HCT116 (cell line): ENCODE measurements around the gene YY1. TPM values are rescaled to one million over a fixed set of nuclear protein-coding genes. Genes with fewer than 3 reads are reported as not detected.

Experiments used
- ATAC-seq: fragments of 200-7000 bp; cut with Tn5 transposase; 2 replicates; pipeline ENCODE4 v1.9.1; 2020; ENCODE audit warnings: mild to moderate bottlenecking, moderate library complexity
- BruUV-seq: library from RNA; stranded (reverse); fragments of 400-500 nt; replicated peaks from 2 replicates; lab custom pipeline; 2021; lab: Mats Ljungman, UMichigan
- CTCF ChIA-PET: fragments of 300-600 bp; sonication (Branson Sonifier 250); formaldehyde crosslinking; loops from one replicate; lab custom pipeline; 2021; ENCODE audit warnings: antibody characterized with exemption; lab: Charles Lee
- POLR2A ChIA-PET: fragments of 300-600, 350-600 bp; sonication (Branson Sonifier 250); formaldehyde crosslinking; loops from one replicate; lab custom pipeline; 2021; ENCODE audit warnings: antibody characterized with exemption; lab: Charles Lee
- RAD21 ChIA-PET, 2 experiments: fragments of 300-600 bp; sonication (Branson Sonifier 250); formaldehyde crosslinking; loops; one replicate each; lab custom pipeline; 2023; ENCODE audit warnings: low total read pairs in 2 of 2; ENCODE audit not compliant: uncharacterized antibody in 2 of 2, unreplicated experiment in 2 of 2, low non-redundant PET in 1 of 2; lab: Charles Lee
- DNase-seq: peaks from one replicate; pipeline ENCODE4 v3.0.0-alpha.2; 2010; ENCODE audit warnings: low read depth, low spot score
- H2AFZ ChIP-seq: fragments of 200-600 bp; shearing (Covaris generic), sonication (generic); 2 replicates; pipeline ENCODE4 v1.6.1; 2017; ENCODE audit warnings: low read depth, mixed run types, mixed read lengths, antibody characterized with exemption, low read length; ENCODE audit not compliant: poor library complexity, severe bottlenecking
- H3K27ac ChIP-seq: 2 replicates; pipeline ENCODE4 v1.5.1; 2012; ENCODE audit warnings: low read depth, low read length
- H3K27me3 ChIP-seq: fragments of 200-600 bp; sonication (generic); 2 replicates; pipeline ENCODE4 v1.6.1; 2016; ENCODE audit warnings: mixed run types, low read length, mixed read lengths; ENCODE audit not compliant: insufficient read depth
- H3K36me3 ChIP-seq, 2 experiments: fragments of 200-500 bp in 1 of 2; fragments of 200-600 bp in 1 of 2; sonication (Bioruptor generic) in 1 of 2; sonication (generic) in 1 of 2; 2 replicates each; pipeline versions ENCODE4 v1.5.1 to v1.6.1; 2014 to 2016; ENCODE audit warnings: low read length in 2 of 2, inconsistent platforms in 1 of 2, mixed read lengths in 1 of 2, mixed run types in 1 of 2; ENCODE audit not compliant: insufficient read depth in 2 of 2, control insufficient read depth in 1 of 2
- H3K4me1 ChIP-seq, 2 experiments: fragments of 200-600 bp in 1 of 2; sonication (generic) in 1 of 2; 2 replicates each; pipeline versions ENCODE4 v1.5.1 to v1.6.1; 2012 to 2017; ENCODE audit warnings: low read length in 2 of 2, inconsistent platforms in 1 of 2, mild to moderate bottlenecking in 1 of 2, mixed read lengths in 1 of 2, mixed run types in 1 of 2, moderate library complexity in 1 of 2; ENCODE audit not compliant: insufficient read depth in 2 of 2, control insufficient read depth in 1 of 2
- H3K4me2 ChIP-seq: fragments of 200-600 bp; sonication (generic); 2 replicates; pipeline ENCODE4 v1.6.1; 2017; ENCODE audit warnings: mixed run types, low read length, mixed read lengths
- H3K4me3 ChIP-seq, 2 experiments: fragments of 200-600 bp in 1 of 2; sonication (generic) in 1 of 2; replicated peaks in 1 of 2; 2 replicates each; pipeline ENCODE4 v1.5.1; 2011 to 2016; ENCODE audit warnings: low read length in 2 of 2, control low read depth in 1 of 2, low read depth in 1 of 2, mild to moderate bottlenecking in 1 of 2, mixed read lengths in 1 of 2, mixed run types in 1 of 2
- H3K79me2 ChIP-seq: fragments of 200-600 bp; sonication (generic); 2 replicates; pipeline ENCODE4 v1.6.1; 2017; ENCODE audit warnings: mild to moderate bottlenecking, mixed run types, low read length, moderate library complexity, mixed read lengths; ENCODE audit not compliant: insufficient read depth
- H3K9ac ChIP-seq: fragments of 200-600 bp; sonication (generic); 2 replicates; pipeline ENCODE4 v1.6.1; 2016; ENCODE audit warnings: low read length, mixed read lengths
- H3K9me2 ChIP-seq: fragments of 200-600 bp; sonication (generic), shearing (Covaris generic); 2 replicates; pipeline ENCODE4 v1.6.1; 2017; ENCODE audit warnings: mixed run types, mild to moderate bottlenecking, moderate library complexity; ENCODE audit not compliant: insufficient read depth
- H3K9me3 ChIP-seq, 2 experiments: fragments of 200-500 bp in 1 of 2; fragments of 200-600 bp in 1 of 2; sonication (Bioruptor generic) in 1 of 2; sonication (generic) in 1 of 2; 2 replicates each; pipeline ENCODE4 v1.6.1; 2014 to 2017; ENCODE audit warnings: low read length in 2 of 2, mixed read lengths in 2 of 2, inconsistent platforms in 1 of 2, low read depth in 1 of 2, mild to moderate bottlenecking in 1 of 2, mixed run types in 1 of 2, moderate library complexity in 1 of 2; ENCODE audit not compliant: control insufficient read depth in 1 of 2, insufficient read depth in 1 of 2
- H4K20me1 ChIP-seq: fragments of 200-600 bp; sonication (generic), shearing (Covaris generic); 2 replicates; pipeline ENCODE4 v1.6.1; 2017; ENCODE audit warnings: mixed run types, mild to moderate bottlenecking, moderate library complexity; ENCODE audit not compliant: insufficient read depth
- CBX3 ChIP-seq: IDR thresholded peaks from 2 replicates; pipeline ENCODE4 v1.6.1; 2012; ENCODE audit warnings: low read depth
- CEBPB ChIP-seq: IDR thresholded peaks from 2 replicates; pipeline ENCODE4 v1.6.1; 2012; ENCODE audit warnings: low read depth
- CTCF ChIP-seq, 3 experiments: fragments of 200-600 bp in 1 of 3; sonication (generic) in 1 of 3; IDR thresholded peaks in 2 of 3; conservative IDR thresholded peaks in 1 of 3; 2 replicates each; pipeline ENCODE4 v1.5.1; 2012 to 2017; ENCODE audit warnings: low read depth in 2 of 3, low read length in 2 of 3, antibody characterized with exemption in 1 of 3, borderline replicate concordance in 1 of 3, control low read depth in 1 of 3, mild to moderate bottlenecking in 1 of 3, mixed read lengths in 1 of 3, mixed run types in 1 of 3, moderate library complexity in 1 of 3; ENCODE audit not compliant: insufficient read depth in 1 of 3
- ELF1 ChIP-seq: IDR thresholded peaks from 2 replicates; pipeline ENCODE4 v1.6.1; 2012; ENCODE audit warnings: low read depth, borderline replicate concordance
- EZH2 ChIP-seq: fragments of 200-600 bp; sonication (generic); IDR thresholded peaks from 2 replicates; pipeline ENCODE4 v1.6.1; 2017; ENCODE audit warnings: antibody characterized with exemption, mixed run types
- EZH2phosphoT487 ChIP-seq: fragments of 200-600 bp; IDR thresholded peaks from 2 replicates; pipeline ENCODE4 v1.6.1; 2018; ENCODE audit warnings: antibody characterized with exemption, borderline replicate concordance
- FOSL1 ChIP-seq: IDR thresholded peaks from 2 replicates; pipeline ENCODE4 v1.6.1; 2012; ENCODE audit warnings: low read depth
- JUND ChIP-seq: IDR thresholded peaks from 2 replicates; pipeline ENCODE4 v1.6.1; 2012
- POLR2A ChIP-seq: IDR thresholded peaks from 2 replicates; pipeline ENCODE4 v1.7.0; 2011; ENCODE audit warnings: borderline replicate concordance; ENCODE audit not compliant: insufficient read depth, insufficient read length; ENCODE audit errors: extremely low read depth
- RAD21 ChIP-seq: IDR thresholded peaks from 2 replicates; pipeline ENCODE4 v1.6.1; 2012; ENCODE audit warnings: low read depth, mild to moderate bottlenecking
- SRF ChIP-seq: IDR thresholded peaks from 2 replicates; pipeline ENCODE4 v1.6.1; 2012; ENCODE audit warnings: low read depth
- YY1 ChIP-seq: IDR thresholded peaks from 2 replicates; pipeline ENCODE4 v1.6.1; 2011; ENCODE audit warnings: low read length, low read depth, moderate library complexity, mild to moderate bottlenecking; ENCODE audit not compliant: insufficient replicate concordance; ENCODE audit errors: extremely low read depth
- ZNF274 ChIP-seq: fragments of 200-500 bp; sonication (Bioruptor generic); IDR thresholded peaks from 2 replicates; pipeline ENCODE4 v1.6.1; 2014; ENCODE audit warnings: mild to moderate bottlenecking, low read depth, low read length, inconsistent platforms
- intact Hi-C: fragments of 100-400 bp; cut with micrococcal nuclease; formaldehyde crosslinking; loops from 2 replicates; pipeline ENCODE4 v1.10.0; 2022
- total RNA-seq: library from RNA; stranded (reverse); gene quantifications from one replicate; pipeline ENCODE4 v1.2.1, GENCODE V29; 2021; ENCODE audit not compliant: unreplicated experiment
- TF ChIP-seq, protein P1 (sequence below): IDR thresholded peaks from 2 replicates; pipeline ENCODE4 v1.6.1; 2011; ENCODE audit warnings: mild to moderate bottlenecking, low read length, moderate library complexity; ENCODE audit not compliant: insufficient replicate concordance; ENCODE audit errors: extremely low read depth

Gene YY1
- total RNA-seq, 1 experiment from 2014 or later = 111 TPM

GRCh38 chr14:100329233-100330006 lies 90.5 kb downstream of the YY1 start:
- Histone ChIP-seq H3K27me3 (no peaks in the 10 kb centered on the region), H3K79me2 (no peaks in the 10 kb centered on the region), H3K9me3 (no peaks in the 10 kb centered on the region), H3K4me2 (no peak overlapping the region), H4K20me1 (no peaks in the 10 kb centered on the region), H3K9me2 (no peaks in the 10 kb centered on the region), H3K36me3 (no peaks in the 10 kb centered on the region), H3K4me3 (no peak overlapping the region), H2AFZ (no peak overlapping the region), H3K4me1 (no peaks in the 10 kb centered on the region), H3K9ac (no peak overlapping the region), H3K27ac (no peak overlapping the region)
- TF ChIP-seq RAD21 (no peak), ZNF274 (no peak), ELF1 (no peak), POLR2A (no peak), EZH2phosphoT487 (no peak), EZH2 (no peak), CEBPB (no peak), FOSL1 (no peak), CTCF (IDR thresholded peaks at IDR 0.05 in 2 of 3, conservative IDR thresholded peaks at IDR 0.05 in 1 of 3; ENCODE audit: borderline replicate concordance in 1 of 3, insufficient read depth in 1 of 3, low read depth in 2 of 3, low read length in 2 of 3) (no peak), JUND (no peak), CBX3 (no peak), SRF (no peak), YY1 (no peak)
- TF ChIP-seq, protein P1, sequence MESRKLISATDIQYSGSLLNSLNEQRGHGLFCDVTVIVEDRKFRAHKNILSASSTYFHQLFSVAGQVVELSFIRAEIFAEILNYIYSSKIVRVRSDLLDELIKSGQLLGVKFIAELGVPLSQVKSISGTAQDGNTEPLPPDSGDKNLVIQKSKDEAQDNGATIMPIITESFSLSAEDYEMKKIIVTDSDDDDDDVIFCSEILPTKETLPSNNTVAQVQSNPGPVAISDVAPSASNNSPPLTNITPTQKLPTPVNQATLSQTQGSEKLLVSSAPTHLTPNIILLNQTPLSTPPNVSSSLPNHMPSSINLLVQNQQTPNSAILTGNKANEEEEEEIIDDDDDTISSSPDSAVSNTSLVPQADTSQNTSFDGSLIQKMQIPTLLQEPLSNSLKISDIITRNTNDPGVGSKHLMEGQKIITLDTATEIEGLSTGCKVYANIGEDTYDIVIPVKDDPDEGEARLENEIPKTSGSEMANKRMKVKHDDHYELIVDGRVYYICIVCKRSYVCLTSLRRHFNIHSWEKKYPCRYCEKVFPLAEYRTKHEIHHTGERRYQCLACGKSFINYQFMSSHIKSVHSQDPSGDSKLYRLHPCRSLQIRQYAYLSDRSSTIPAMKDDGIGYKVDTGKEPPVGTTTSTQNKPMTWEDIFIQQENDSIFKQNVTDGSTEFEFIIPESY = no peak
- POLR2A ChIA-PET = no interaction called here
- CTCF ChIA-PET = no interaction called here
- ATAC-seq (no peak), DNase-seq (no peak)
- RAD21 ChIA-PET = no interaction called here
- no TSS peak for BruUV-seq
- intact Hi-C loops = no loop called here
